Measurements from ENCODE around the gene VAV2. TPM values are rescaled to one million over a fixed set of nuclear protein-coding genes. Genes with fewer than 3 reads are reported as not detected.
A peak's percentile ranks its signal among the peaks of the same experiment; 100 is the strongest.

Gene VAV2
- total RNA-seq, 4 donors from 2014 or later, result 9.1 to 13.5 (median 10.1) TPM

DNA sequence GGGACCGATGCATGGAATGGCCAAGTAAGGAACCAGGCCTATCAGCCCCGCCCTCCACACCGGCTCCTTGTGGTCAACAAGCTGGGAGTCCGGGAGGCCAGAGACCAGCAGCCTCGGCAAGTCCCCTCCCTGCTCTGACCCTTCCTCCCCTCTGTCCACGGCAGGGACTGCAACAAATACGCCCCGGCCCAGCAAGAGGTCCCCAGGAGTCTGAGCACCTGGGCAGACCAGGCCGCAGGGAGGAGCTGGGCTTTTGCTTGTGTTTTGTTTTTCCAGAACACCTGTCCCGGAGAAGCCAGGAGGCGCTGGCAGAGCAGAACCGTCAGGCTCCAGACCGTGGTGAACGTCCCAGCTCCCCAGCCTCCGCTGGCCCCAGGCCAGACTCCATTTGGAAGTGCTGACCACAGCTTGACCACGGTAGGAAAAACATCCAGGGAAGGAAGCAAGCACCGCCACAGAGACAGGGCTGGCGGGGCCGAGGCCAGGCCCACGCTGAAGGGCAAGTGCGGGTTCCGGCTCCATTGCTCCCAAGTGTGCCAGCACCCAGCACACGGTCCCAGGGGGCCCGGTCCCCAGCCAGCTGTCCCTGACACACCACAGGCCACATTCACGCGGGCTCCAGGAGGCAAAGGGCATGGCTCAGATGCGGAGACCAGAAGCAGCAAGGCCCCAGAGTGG is 56.7 kb downstream of the VAV2 start:
- DNase-seq (ENCODE audit: extremely low spot score), result no peak

DNA sequence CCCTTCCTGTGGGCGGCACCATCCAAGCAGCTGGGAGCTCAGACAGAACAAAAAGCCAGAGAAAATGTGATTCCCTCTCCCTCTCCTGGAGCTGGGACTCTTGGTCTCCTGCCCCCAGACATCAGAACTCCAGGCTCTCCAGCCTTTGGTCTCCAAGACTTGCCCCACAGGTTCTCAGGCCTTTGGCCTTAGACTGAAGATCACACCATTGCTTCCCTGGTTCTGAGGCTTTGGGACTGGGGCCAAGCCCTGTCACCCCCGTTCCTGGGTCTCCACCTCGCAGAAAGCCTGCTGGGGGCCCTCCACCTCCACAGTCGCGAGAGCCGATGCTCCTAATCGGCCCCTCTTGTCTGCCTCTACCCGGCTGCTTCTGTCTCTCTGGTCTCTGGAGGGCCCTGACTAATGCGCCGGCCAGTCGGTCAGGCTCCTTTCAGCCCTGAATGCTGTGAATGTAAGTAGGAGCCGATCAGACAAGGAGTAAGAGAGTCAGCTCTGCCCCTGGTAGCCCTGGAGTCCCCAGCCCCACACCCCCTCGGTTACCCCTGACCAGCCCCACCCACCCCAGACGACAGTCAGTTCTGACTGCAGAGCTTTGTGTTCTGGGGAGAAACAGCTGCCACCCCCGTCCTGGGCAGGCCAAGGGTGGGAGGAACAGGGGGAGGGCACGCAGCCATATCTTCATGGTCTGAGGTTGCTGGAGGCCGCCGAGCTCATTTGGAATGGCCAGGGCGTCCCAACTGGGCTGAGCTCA is 57.5 kb downstream of the VAV2 start:
- peak overlapping the region in 3 of 4 donors; percentile 7 to 53 (median 39) for H3K27ac ChIP-seq (replicated peaks in 1 of 4)
- DNase-seq (ENCODE audit: extremely low spot score), result no peak
- H3K27me3 ChIP-seq, result no peaks in the 10 kb centered on the region
- no peak for TF ChIP-seq EP300 (IDR thresholded peaks at IDR 0.05)
- TF ChIP-seq, protein P1, sequence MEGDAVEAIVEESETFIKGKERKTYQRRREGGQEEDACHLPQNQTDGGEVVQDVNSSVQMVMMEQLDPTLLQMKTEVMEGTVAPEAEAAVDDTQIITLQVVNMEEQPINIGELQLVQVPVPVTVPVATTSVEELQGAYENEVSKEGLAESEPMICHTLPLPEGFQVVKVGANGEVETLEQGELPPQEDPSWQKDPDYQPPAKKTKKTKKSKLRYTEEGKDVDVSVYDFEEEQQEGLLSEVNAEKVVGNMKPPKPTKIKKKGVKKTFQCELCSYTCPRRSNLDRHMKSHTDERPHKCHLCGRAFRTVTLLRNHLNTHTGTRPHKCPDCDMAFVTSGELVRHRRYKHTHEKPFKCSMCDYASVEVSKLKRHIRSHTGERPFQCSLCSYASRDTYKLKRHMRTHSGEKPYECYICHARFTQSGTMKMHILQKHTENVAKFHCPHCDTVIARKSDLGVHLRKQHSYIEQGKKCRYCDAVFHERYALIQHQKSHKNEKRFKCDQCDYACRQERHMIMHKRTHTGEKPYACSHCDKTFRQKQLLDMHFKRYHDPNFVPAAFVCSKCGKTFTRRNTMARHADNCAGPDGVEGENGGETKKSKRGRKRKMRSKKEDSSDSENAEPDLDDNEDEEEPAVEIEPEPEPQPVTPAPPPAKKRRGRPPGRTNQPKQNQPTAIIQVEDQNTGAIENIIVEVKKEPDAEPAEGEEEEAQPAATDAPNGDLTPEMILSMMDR (IDR thresholded peaks at IDR 0.05), result no peak
- no peak for TF ChIP-seq POLR2A (IDR thresholded peaks at IDR 0.05; ENCODE audit: low read depth)
- TF ChIP-seq POLR2AphosphoS5 (IDR thresholded peaks at IDR 0.05), result no peak
- H3K4me3 ChIP-seq, result no peak overlapping the region
- WGBS, result 89% methylated on average over 9 of the region's 19 CpGs
- H3K36me3 ChIP-seq, result peaks cover 0 to 19% (median 6%) of the 10 kb centered on the region in 4 donors
- H3K4me1 ChIP-seq, result peaks cover 0 to 33% (median 26%) of the 10 kb centered on the region in 4 donors
- intact Hi-C loops (cut with DNase I), result no loop called here
- no peaks in the 10 kb centered on the region for H3K9me3 ChIP-seq

More for the DNA sequence above, 56.7 kb downstream of the VAV2 start:
- peak overlapping the region; percentile 7 to 53 (median 33) for H3K27ac ChIP-seq (replicated peaks in 1 of 4)
- intact Hi-C loops (cut with DNase I), result no loop called here
- H3K4me1 ChIP-seq, result peaks cover 0 to 33% (median 26%) of the 10 kb centered on the region in 4 donors
- H3K4me3 ChIP-seq, result peak overlapping the region in 1 of 4 donors; percentile 0
- WGBS, result 63% methylated on average over 12 of the region's 27 CpGs
- TF ChIP-seq POLR2AphosphoS5 (IDR thresholded peaks at IDR 0.05) (no peak), EP300 (IDR thresholded peaks at IDR 0.05) (no peak), POLR2A (IDR thresholded peaks at IDR 0.05; ENCODE audit: low read depth) (no peak)
- TF ChIP-seq, protein P1 (IDR thresholded peaks at IDR 0.05), result no peak
- no peaks in the 10 kb centered on the region for H3K27me3 ChIP-seq
- no peaks in the 10 kb centered on the region for H3K9me3 ChIP-seq
- H3K36me3 ChIP-seq, result peaks cover 0 to 19% (median 6%) of the 10 kb centered on the region in 4 donors

DNA sequence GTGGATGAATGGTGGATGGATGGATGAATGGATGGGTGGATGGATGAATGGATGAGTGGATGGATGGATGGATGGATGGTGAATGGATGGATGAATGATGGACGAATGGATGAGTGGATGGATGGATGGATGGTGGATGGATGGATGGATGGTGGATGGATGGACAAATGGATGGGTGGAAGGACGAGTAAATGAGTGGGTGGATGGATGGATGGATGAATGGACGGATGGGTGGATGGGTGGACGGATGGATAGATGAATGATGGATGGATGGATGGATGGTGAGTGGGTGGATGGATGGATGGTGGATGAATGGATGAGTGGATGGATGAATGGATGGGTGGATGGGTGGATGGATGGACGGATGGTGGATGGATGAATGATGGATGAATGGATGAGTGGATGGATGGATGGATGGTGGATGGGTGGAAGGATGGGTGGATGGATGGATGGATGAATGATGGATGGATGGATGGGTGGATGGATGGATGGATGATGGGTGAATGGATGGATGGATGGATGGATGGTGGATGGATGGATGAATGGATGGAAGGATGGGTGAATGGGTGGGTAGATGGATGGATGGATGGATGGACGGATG is 58.6 kb downstream of the VAV2 start:
- intact Hi-C loops (cut with DNase I), result no loop called here
- Histone ChIP-seq H3K4me3 (no peak overlapping the region), H3K4me1 (peaks cover 0 to 33% (median 26%) of the 10 kb centered on the region in 4 donors), H3K36me3 (peaks cover 0 to 12% (median 4%) of the 10 kb centered on the region in 4 donors), H3K27ac (replicated peaks in 1 of 4) (no peak overlapping the region), H3K27me3 (no peaks in the 10 kb centered on the region), H3K9me3 (no peaks in the 10 kb centered on the region)
- WGBS, result 80% methylated on average over 6 of the region's 6 CpGs
- no peak for DNase-seq (ENCODE audit: extremely low spot score)
- TF ChIP-seq POLR2AphosphoS5 (IDR thresholded peaks at IDR 0.05) (no peak), EP300 (IDR thresholded peaks at IDR 0.05) (no peak), POLR2A (IDR thresholded peaks at IDR 0.05; ENCODE audit: low read depth) (no peak)
- TF ChIP-seq, protein P1 (IDR thresholded peaks at IDR 0.05), result no peak

DNA sequence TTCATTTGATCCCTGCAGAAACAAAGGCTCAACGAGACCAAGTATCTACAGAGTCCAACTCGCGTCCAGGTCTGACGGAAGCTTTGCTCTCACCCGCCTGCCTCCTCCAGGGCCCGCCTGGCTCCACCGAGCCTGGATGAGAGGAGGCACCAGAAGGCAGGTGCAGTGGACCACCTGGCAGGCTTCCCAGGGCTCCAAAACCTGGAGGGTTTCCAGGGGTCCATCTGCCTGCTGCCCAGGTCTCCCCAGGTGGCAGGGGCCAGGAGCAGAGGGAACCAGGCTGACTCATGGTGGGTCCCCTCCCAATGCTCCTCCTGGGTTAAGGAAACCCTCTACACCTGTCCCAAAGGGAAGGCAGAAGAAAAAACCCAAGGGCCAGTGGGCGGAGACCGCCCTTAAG is 59.5 kb downstream of the VAV2 start:
- H3K36me3 ChIP-seq, result peaks cover 0 to 3% (median 1%) of the 10 kb centered on the region in 4 donors
- no peak overlapping the region for H3K27ac ChIP-seq (replicated peaks in 1 of 4)
- intact Hi-C loops (cut with DNase I), result no loop called here
- no peak overlapping the region for H3K4me3 ChIP-seq
- H3K9me3 ChIP-seq, result no peaks in the 10 kb centered on the region
- DNase-seq (ENCODE audit: extremely low spot score), result no peak
- peaks cover 0 to 33% (median 26%) of the 10 kb centered on the region in 4 donors for H3K4me1 ChIP-seq
- no peak for TF ChIP-seq POLR2A (IDR thresholded peaks at IDR 0.05; ENCODE audit: low read depth)
- TF ChIP-seq, protein P1 (IDR thresholded peaks at IDR 0.05), result no peak
- TF ChIP-seq POLR2AphosphoS5 (IDR thresholded peaks at IDR 0.05), result no peak
- no peak for TF ChIP-seq EP300 (IDR thresholded peaks at IDR 0.05)
- WGBS, result 75% methylated on average over 8 of the region's 9 CpGs
- no peaks in the 10 kb centered on the region for H3K27me3 ChIP-seq

Measured in esophagus muscularis mucosa (tissue), 4 donors.